K562 (cell line): ENCODE results near the gene ICAM3. TPM values are rescaled to one million over a fixed set of nuclear protein-coding genes. Genes with fewer than 3 reads are reported as not detected.

Source experiments
- BCOR ChIP-seq: fragments of 450-650 bp; IDR thresholded peaks from 2 replicates; pipeline ENCODE4 v1.6.1; 2016
- CBFB ChIP-seq: sonication (generic); formaldehyde crosslinking; IDR thresholded peaks from 2 replicates; pipeline ENCODE4 v1.4.0; 2020; ENCODE audit warnings: mild to moderate bottlenecking, missing genetic modification reagents
- CSDE1 ChIP-seq, 2 experiments: fragments of 450-650 bp; IDR thresholded peaks; 2 replicates each; pipeline ENCODE4 v1.6.1; 2016; ENCODE audit warnings: mild to moderate bottlenecking in 1 of 2
- DPF2 ChIP-seq: fragments of 450-650 bp; IDR thresholded peaks from 2 replicates; pipeline ENCODE4 v1.6.1; 2016
- E4F1 ChIP-seq: fragments of 250-450 bp; sonication (Bioruptor Pico); IDR thresholded peaks from 2 replicates; pipeline ENCODE4 v1.5.0; 2021; ENCODE audit warnings: mild to moderate bottlenecking, borderline replicate concordance
- ELF2 ChIP-seq: fragments of 250-450 bp; sonication (Bioruptor Pico); IDR thresholded peaks from 2 replicates; pipeline ENCODE4 v1.5.0; 2021; ENCODE audit warnings: mild to moderate bottlenecking
- ESRRB ChIP-seq: fragments of 250-450 bp; sonication (Bioruptor Pico); IDR thresholded peaks from 2 replicates; pipeline ENCODE4 v1.5.0; 2020; ENCODE audit warnings: mild to moderate bottlenecking, moderate library complexity, borderline replicate concordance
- GATAD2B ChIP-seq: fragments of 450-650 bp; IDR thresholded peaks from 2 replicates; pipeline ENCODE4 v1.6.1; 2017; ENCODE audit warnings: mild to moderate bottlenecking, borderline replicate concordance
- HCFC1 ChIP-seq: IDR thresholded peaks from 2 replicates; pipeline ENCODE4 v1.6.1; 2012; ENCODE audit warnings: low read depth, low read length, improper control_type of control experiment
- HDAC1 ChIP-seq, 2 experiments: fragments of 450-650 bp; IDR thresholded peaks; 2 replicates each; pipeline ENCODE4 v1.6.1; 2016 to 2017; ENCODE audit warnings: inconsistent platforms in 1 of 2, mild to moderate bottlenecking in 1 of 2, moderate library complexity in 1 of 2
- HES1 ChIP-seq: fragments of 450-650 bp; IDR thresholded peaks from 2 replicates; pipeline ENCODE4 v1.6.1; 2016; ENCODE audit warnings: low read depth, mild to moderate bottlenecking, moderate library complexity
- NBN ChIP-seq: fragments of 450-650 bp; IDR thresholded peaks from 2 replicates; pipeline ENCODE4 v1.6.1; 2016; ENCODE audit warnings: low read depth, mild to moderate bottlenecking
- NCOR1 ChIP-seq: fragments of 450-650 bp; IDR thresholded peaks from 2 replicates; pipeline ENCODE4 v1.6.1; 2016; ENCODE audit warnings: mild to moderate bottlenecking, moderate library complexity
- NELFE ChIP-seq: IDR thresholded peaks from 2 replicates; pipeline ENCODE4 v1.6.1; 2011; ENCODE audit warnings: mild to moderate bottlenecking; ENCODE audit not compliant: insufficient read depth, insufficient read length
- NFIC ChIP-seq: fragments of 450-650 bp; IDR thresholded peaks from 2 replicates; pipeline ENCODE4 v1.6.1; 2017; ENCODE audit warnings: mild to moderate bottlenecking, inconsistent platforms
- PCBP2 ChIP-seq: fragments of 200-400 bp; formaldehyde crosslinking; IDR thresholded peaks from 2 replicates; pipeline ENCODE4 v1.6.1; 2018; ENCODE audit warnings: low read length, low read depth, mild to moderate bottlenecking, moderate library complexity; ENCODE audit not compliant: poor library complexity, severe bottlenecking
- POLR2AphosphoS5 ChIP-seq: IDR thresholded peaks from 2 replicates; pipeline ENCODE4 v1.6.1; 2011; ENCODE audit warnings: mild to moderate bottlenecking, low read depth, low read length, moderate library complexity; ENCODE audit not compliant: control insufficient read depth, insufficient read depth
- RFX1 ChIP-seq: fragments of 450-650 bp; IDR thresholded peaks from 2 replicates; pipeline ENCODE4 v1.6.1; 2016; ENCODE audit warnings: mild to moderate bottlenecking, moderate library complexity
- SAFB2 ChIP-seq: fragments of 200-400 bp; formaldehyde crosslinking; IDR thresholded peaks from 2 replicates; pipeline ENCODE4 v1.6.1; 2018; ENCODE audit warnings: borderline replicate concordance, low read length, low read depth, moderate library complexity; ENCODE audit not compliant: severe bottlenecking
- SIN3B ChIP-seq: fragments of 450-650 bp; IDR thresholded peaks from 2 replicates; pipeline ENCODE4 v1.6.1; 2017; ENCODE audit warnings: low read depth, mild to moderate bottlenecking, moderate library complexity
- ZC3H4 ChIP-seq: sonication (generic); formaldehyde crosslinking; IDR thresholded peaks from 2 replicates; pipeline ENCODE4 v1.9.0; 2021; ENCODE audit warnings: missing genetic modification reagents, borderline replicate concordance
- ZNF12 ChIP-seq: sonication (generic); formaldehyde crosslinking; IDR thresholded peaks from 2 replicates; pipeline ENCODE4 v1.4.0; 2020; ENCODE audit warnings: mild to moderate bottlenecking, missing genetic modification reagents
- ZNF124 ChIP-seq: sonication (generic); formaldehyde crosslinking; IDR thresholded peaks from 2 replicates; pipeline ENCODE4 v1.8.1; 2022; ENCODE audit warnings: missing genetic modification reagents
- ZNF263 ChIP-seq: sonication (generic); formaldehyde crosslinking; IDR thresholded peaks from 2 replicates; pipeline ENCODE4 v1.8.0; 2022; ENCODE audit warnings: mild to moderate bottlenecking, missing genetic modification reagents, borderline replicate concordance
- ZNF79 ChIP-seq: fragments of 250-450 bp; sonication (Bioruptor Pico); IDR thresholded peaks from 2 replicates; pipeline ENCODE4 v1.4.0; 2020; ENCODE audit warnings: low read depth, mild to moderate bottlenecking, moderate library complexity
- ZSCAN29 ChIP-seq: fragments of 450-650 bp; IDR thresholded peaks from 2 replicates; pipeline ENCODE4 v1.6.1; 2017
- polyA plus RNA-seq, 8 experiments: library from polyadenylated mRNA; depleted of rRNA in 4 of 8; stranded (reverse) in 5 of 8; unstranded in 3 of 8; fragments of >200 nt; fragmentation: Nextera tagmentation in 2 of 8; fragmentation: Illumina TruSeq in 1 of 8; extraction: Ambion mirVana in 2 of 8; extraction: Trizol in 1 of 8; gene quantifications; 2 replicates each; pipeline versions ENCODE4 v1.2.1 to v1.2.3, GENCODE V29; 2011 to 2014; ENCODE audit warnings: inconsistent platforms in 1 of 8, missing spikeins in 1 of 8
- total RNA-seq, 7 experiments: library from RNA; depleted of rRNA in 6 of 7; stranded (reverse); fragments of >200 nt in 6 of 7; fragmentation: Illumina TruSeq in 2 of 7; extraction: Trizol in 2 of 7; gene quantifications; 2 replicates each; pipeline versions ENCODE4 v1.2.1 to v1.2.3, GENCODE V29; 2011 to 2021; ENCODE audit warnings: low replicate concordance in 1 of 7
- TF ChIP-seq, protein P1 (sequence below): sonication (generic); formaldehyde crosslinking; IDR thresholded peaks from 2 replicates; pipeline ENCODE4 v1.8.0; 2022; ENCODE audit warnings: mild to moderate bottlenecking, low read depth, missing genetic modification reagents

Gene ICAM3
- total and polyA plus RNA-seq, 9 of the 15 experiments (the other 6 are each of a cell fraction or from before 2014, with no cell fraction given) = 6.5 to 39.5 (median 24.2) TPM

DNA sequence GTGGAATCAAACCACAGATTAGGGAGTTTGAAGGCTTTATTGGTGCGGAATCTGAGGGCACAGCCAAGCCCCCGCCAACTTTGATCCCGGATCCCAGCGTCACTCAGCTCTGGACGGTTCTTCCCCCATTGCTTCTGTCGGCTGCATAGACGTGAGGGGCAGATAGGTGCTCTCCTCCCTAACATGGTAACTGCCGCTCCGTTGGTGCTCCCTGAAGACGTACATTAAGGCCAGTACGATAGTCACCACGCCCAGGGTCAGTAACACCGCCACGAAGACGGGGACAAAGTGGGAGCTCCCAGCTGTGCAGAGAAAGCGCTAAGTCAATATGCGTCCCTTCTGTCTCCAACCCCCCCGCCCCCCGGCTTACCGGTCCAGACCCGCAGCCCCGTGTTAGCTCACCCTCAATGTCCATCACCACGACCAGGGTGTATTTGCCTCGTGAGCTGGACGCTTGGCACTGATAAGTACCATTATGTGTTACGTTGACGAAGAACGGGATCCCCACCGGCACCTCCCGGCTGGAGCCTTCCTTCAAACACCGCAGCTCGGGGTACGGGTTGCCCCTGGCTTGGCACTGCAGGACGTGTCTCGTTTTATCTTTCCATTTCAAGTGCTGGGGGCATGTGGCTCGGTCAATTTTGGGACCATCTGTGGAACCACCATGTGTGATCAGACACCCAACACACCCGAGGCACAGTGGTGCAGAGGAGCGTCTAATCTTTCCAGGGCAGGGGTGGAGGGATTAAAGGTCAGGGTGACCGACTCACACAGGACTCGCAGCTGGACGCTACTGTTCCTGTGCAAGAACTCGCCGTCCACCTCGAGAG is 5.5 kb downstream of the ICAM3 start (continued):
- TF ChIP-seq PCBP2 = no peak
- no peak for TF ChIP-seq E4F1 (CRISPR knock-in tag)
- TF ChIP-seq ZNF263 (CRISPR knock-in tag) = peak; percentile 97
- TF ChIP-seq CBFB (CRISPR knock-in tag) = peak; percentile 86; the same call in 1 of the 2 replicates
- TF ChIP-seq ZNF79 (CRISPR knock-in tag) = no peak
- TF ChIP-seq ELF2 = no peak
- TF ChIP-seq ZC3H4 (CRISPR knock-in tag) = peak; percentile 64; the same call in 1 of the 2 replicates
- TF ChIP-seq, protein P1, sequence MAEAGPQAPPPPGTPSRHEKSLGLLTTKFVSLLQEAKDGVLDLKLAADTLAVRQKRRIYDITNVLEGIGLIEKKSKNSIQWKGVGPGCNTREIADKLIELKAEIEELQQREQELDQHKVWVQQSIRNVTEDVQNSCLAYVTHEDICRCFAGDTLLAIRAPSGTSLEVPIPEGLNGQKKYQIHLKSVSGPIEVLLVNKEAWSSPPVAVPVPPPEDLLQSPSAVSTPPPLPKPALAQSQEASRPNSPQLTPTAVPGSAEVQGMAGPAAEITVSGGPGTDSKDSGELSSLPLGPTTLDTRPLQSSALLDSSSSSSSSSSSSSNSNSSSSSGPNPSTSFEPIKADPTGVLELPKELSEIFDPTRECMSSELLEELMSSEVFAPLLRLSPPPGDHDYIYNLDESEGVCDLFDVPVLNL (CRISPR knock-in tag) = no peak
- peak; percentile 64 for TF ChIP-seq NFIC
- TF ChIP-seq NCOR1 = peak; percentile 75; the same call in 1 of the 2 replicates
- no peak for TF ChIP-seq GATAD2B
- peak; percentile 68; the same call in 1 of the 2 replicates for TF ChIP-seq ZNF12 (CRISPR knock-in tag)
- TF ChIP-seq BCOR = peak; percentile 29; the same call in 1 of the 2 replicates
- TF ChIP-seq ZSCAN29 = 0 out of 2 replicates have a peak, but pooled peaks have one; percentile 56
- TF ChIP-seq POLR2AphosphoS5 = peak; percentile 44
- no peak for TF ChIP-seq ESRRB (CRISPR knock-in tag)
- no peak for TF ChIP-seq HES1
- peak; percentile 20; the same call in 1 of the 2 replicates for TF ChIP-seq DPF2
- no peak for TF ChIP-seq HCFC1
- TF ChIP-seq SIN3B = no peak
- no peak for TF ChIP-seq NBN
- no peak for TF ChIP-seq SAFB2
- TF ChIP-seq RFX1 = no peak
- TF ChIP-seq HDAC1 (IDR thresholded peaks at IDR 0.05) = peak in 1 of 2 experiments; percentile 6; a peak in 2 of 4 replicates
- no peak for TF ChIP-seq CSDE1 (IDR thresholded peaks at IDR 0.05)
- no peak for TF ChIP-seq ZNF124 (CRISPR knock-in tag)
- no peak for TF ChIP-seq NELFE
